ENCODE measurements around the gene TRMO.

- TF ChIP-seq, protein P1, sequence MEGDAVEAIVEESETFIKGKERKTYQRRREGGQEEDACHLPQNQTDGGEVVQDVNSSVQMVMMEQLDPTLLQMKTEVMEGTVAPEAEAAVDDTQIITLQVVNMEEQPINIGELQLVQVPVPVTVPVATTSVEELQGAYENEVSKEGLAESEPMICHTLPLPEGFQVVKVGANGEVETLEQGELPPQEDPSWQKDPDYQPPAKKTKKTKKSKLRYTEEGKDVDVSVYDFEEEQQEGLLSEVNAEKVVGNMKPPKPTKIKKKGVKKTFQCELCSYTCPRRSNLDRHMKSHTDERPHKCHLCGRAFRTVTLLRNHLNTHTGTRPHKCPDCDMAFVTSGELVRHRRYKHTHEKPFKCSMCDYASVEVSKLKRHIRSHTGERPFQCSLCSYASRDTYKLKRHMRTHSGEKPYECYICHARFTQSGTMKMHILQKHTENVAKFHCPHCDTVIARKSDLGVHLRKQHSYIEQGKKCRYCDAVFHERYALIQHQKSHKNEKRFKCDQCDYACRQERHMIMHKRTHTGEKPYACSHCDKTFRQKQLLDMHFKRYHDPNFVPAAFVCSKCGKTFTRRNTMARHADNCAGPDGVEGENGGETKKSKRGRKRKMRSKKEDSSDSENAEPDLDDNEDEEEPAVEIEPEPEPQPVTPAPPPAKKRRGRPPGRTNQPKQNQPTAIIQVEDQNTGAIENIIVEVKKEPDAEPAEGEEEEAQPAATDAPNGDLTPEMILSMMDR (IDR thresholded peaks at IDR 0.05; ENCODE audit: low read length), result no peak
- no peak for TF ChIP-seq EZH2 (optimal IDR thresholded peaks at IDR 0.05; ENCODE audit: low read depth, low read length)
Observed at GRCh38 chr9:97938081-97938644, 15.9 kb upstream of the TRMO start, which contains the start of gene HEMGN.

Measured in MM.1S (cell line).